GM21367 (cell line): ENCODE data around the gene KLHDC10.
"Not testable (repeated sequence)": the region's sequence is repeated elsewhere in the genome, so short reads cannot be mapped to it uniquely, and the experiment has no call there.

ENCODE experiments used
- ATAC-seq: cut with Tn5 transposase; IDR thresholded peaks from one replicate; pipeline ENCODE4 v1.9.1; 2021; ENCODE audit not compliant: unreplicated experiment

KLHDC10 gene

GRCh38 chr7:130154131-130154500 lies 83.8 kb downstream of the KLHDC10 start:
- no peak for ATAC-seq

GRCh38 chr7:130154501-130155317 lies 84.4 kb downstream of the KLHDC10 start:
- no peak for ATAC-seq

GRCh38 chr7:130156140-130156539 lies 85.8 kb downstream of the KLHDC10 start:
- ATAC-seq, result no peak

GRCh38 chr7:130157700-130158099 lies 87.4 kb downstream of the KLHDC10 start:
- no peak for ATAC-seq

GRCh38 chr7:130160023-130160422 lies 89.7 kb downstream of the KLHDC10 start:
- ATAC-seq, result no peak

- no peak for ATAC-seq
Observed at GRCh38 chr7:130160455-130160854, 90.1 kb downstream of the KLHDC10 start.

GRCh38 chr7:130162196-130162595 lies 91.9 kb downstream of the KLHDC10 start:
- no peak for ATAC-seq

GRCh38 chr7:130174237-130174959 lies 104.1 kb downstream of the KLHDC10 start:
- no peak for ATAC-seq

GRCh38 chr7:130178251-130178650 lies 107.9 kb downstream of the KLHDC10 start:
- no peak for ATAC-seq

GRCh38 chr7:130179631-130180030 lies 109.3 kb downstream of the KLHDC10 start:
- no peak for ATAC-seq

- ATAC-seq, result no peak
Observed at GRCh38 chr7:130180571-130181262, 110.4 kb downstream of the KLHDC10 start.

- ATAC-seq, result no peak
Observed at GRCh38 chr7:130181263-130181605, 110.9 kb downstream of the KLHDC10 start.

GRCh38 chr7:130182990-130183389 lies 112.7 kb downstream of the KLHDC10 start:
- peak; percentile 65 for ATAC-seq

- not testable (repeated sequence) for ATAC-seq
Observed at GRCh38 chr7:130184349-130184748, 114.0 kb downstream of the KLHDC10 start.
